IMR-90 (cell line): ENCODE measurements around the gene PKM. TPM values are rescaled to one million over a fixed set of nuclear protein-coding genes. Genes with fewer than 3 reads are reported as not detected.

Experiments used
- ATAC-seq: fragments of 200-7000 bp; cut with Tn5 transposase; 2 replicates; pipeline ENCODE4 v1.9.1; 2020; ENCODE audit warnings: low read depth, mild to moderate bottlenecking, moderate library complexity
- BruUV-seq: library from RNA; stranded (reverse); fragments of 400-500 nt; replicated peaks from 2 replicates; lab custom pipeline; 2021; lab: Mats Ljungman, UMichigan
- CTCF ChIA-PET: fragments of 300-600 bp; formaldehyde crosslinking; extraction: SDS; loops from one replicate; lab custom pipeline; 2021; ENCODE audit warnings: antibody characterized with exemption; lab: Yijun Ruan, JAX
- POLR2A ChIA-PET: fragments of 300-600 bp; sonication (Branson Sonifier 250); formaldehyde crosslinking; loops from one replicate; lab custom pipeline; 2022; ENCODE audit warnings: antibody characterized with exemption; ENCODE audit not compliant: unreplicated experiment; lab: Charles Lee
- DNase-seq: peaks from one replicate; pipeline ENCODE4 v3.0.0; 2013
- H2AFZ ChIP-seq: replicated peaks from 2 replicates; pipeline ENCODE3; 2013; ENCODE audit warnings: low read length, mild to moderate bottlenecking; ENCODE audit not compliant: poor library complexity
- H2AK5ac ChIP-seq: 2 replicates; pipeline ENCODE4 v1.6.1; 2013; ENCODE audit warnings: low read depth, low read length, inconsistent platforms
- H2AK9ac ChIP-seq: replicated peaks from 2 replicates; pipeline ENCODE3; 2013; ENCODE audit warnings: mild to moderate bottlenecking, low read depth, low read length, moderate library complexity; ENCODE audit not compliant: poor library complexity
- H2BK120ac ChIP-seq: 2 replicates; pipeline ENCODE4 v1.6.1; 2013; ENCODE audit warnings: low read depth, low read length, inconsistent platforms
- H2BK15ac ChIP-seq: 3 replicates; pipeline ENCODE4 v1.6.1; 2013; ENCODE audit warnings: low read depth, low read length, inconsistent platforms
- H2BK20ac ChIP-seq: 2 replicates; pipeline ENCODE4 v1.6.1; 2013; ENCODE audit warnings: low read depth, mild to moderate bottlenecking, inconsistent platforms, low read length, moderate library complexity
- H2BK5ac ChIP-seq: 2 replicates; pipeline ENCODE4 v1.6.1; 2013; ENCODE audit warnings: mild to moderate bottlenecking, low read depth, low read length, inconsistent platforms; ENCODE audit not compliant: poor library complexity, severe bottlenecking
- H3K14ac ChIP-seq: replicated peaks from 2 replicates; pipeline ENCODE4 v1.6.1; 2013; ENCODE audit warnings: low read depth, low read length, inconsistent platforms
- H3K18ac ChIP-seq: 2 replicates; pipeline ENCODE4 v1.6.1; 2013; ENCODE audit warnings: low read depth, low read length, control low read depth
- H3K23ac ChIP-seq: 2 replicates; pipeline ENCODE4 v1.6.1; 2013; ENCODE audit warnings: low read depth, low read length, inconsistent platforms
- H3K27ac ChIP-seq: 2 replicates; pipeline ENCODE4 v1.5.1; 2013; ENCODE audit warnings: mild to moderate bottlenecking, control low read depth, low read length; ENCODE audit not compliant: insufficient read depth
- H3K27me3 ChIP-seq: 2 replicates; pipeline ENCODE4 v1.6.1; 2013; ENCODE audit warnings: low read length; ENCODE audit not compliant: control insufficient read depth, insufficient read depth
- H3K36me3 ChIP-seq: 2 replicates; pipeline ENCODE4 v1.6.1; 2013; ENCODE audit warnings: low read length, mixed read lengths; ENCODE audit not compliant: control insufficient read depth, insufficient read depth
- H3K4ac ChIP-seq: 2 replicates; pipeline ENCODE4 v1.6.1; 2013; ENCODE audit warnings: low read depth, low read length, inconsistent platforms
- H3K4me1 ChIP-seq: 2 replicates; pipeline ENCODE4 v1.6.1; 2013; ENCODE audit warnings: low read length, mixed read lengths; ENCODE audit not compliant: control insufficient read depth, insufficient read depth
- H3K4me2 ChIP-seq: 2 replicates; pipeline ENCODE4 v1.6.1; 2013; ENCODE audit warnings: low read depth, mild to moderate bottlenecking, control low read depth, low read length, moderate library complexity
- H3K4me3 ChIP-seq: 2 replicates; pipeline ENCODE4 v1.5.1; 2013; ENCODE audit warnings: low read depth, mild to moderate bottlenecking, control low read depth, low read length, moderate library complexity; ENCODE audit not compliant: insufficient read depth
- H3K56ac ChIP-seq: 2 replicates; pipeline ENCODE4 v1.6.1; 2013; ENCODE audit warnings: low read length, inconsistent platforms; ENCODE audit not compliant: insufficient read depth; ENCODE audit errors: extremely low read depth
- H3K79me1 ChIP-seq, 2 experiments: 2 replicates each; pipeline ENCODE4 v1.6.1; 2013; ENCODE audit warnings: low read length in 2 of 2, inconsistent platforms in 1 of 2, low read depth in 1 of 2
- H3K9ac ChIP-seq: 2 replicates; pipeline ENCODE4 v1.6.1; 2013; ENCODE audit warnings: low read depth, low read length, control low read depth
- H3K9me1 ChIP-seq: 2 replicates; pipeline ENCODE4 v1.6.1; 2013; ENCODE audit warnings: low read length, inconsistent platforms; ENCODE audit not compliant: insufficient read depth
- H3K9me3 ChIP-seq: 2 replicates; pipeline ENCODE4 v1.6.1; 2013; ENCODE audit warnings: low read length; ENCODE audit not compliant: control insufficient read depth, insufficient read depth
- H4K20me1 ChIP-seq: 2 replicates; pipeline ENCODE4 v1.6.1; 2013; ENCODE audit warnings: low read length, inconsistent platforms; ENCODE audit not compliant: insufficient read depth
- H4K5ac ChIP-seq: 2 replicates; pipeline ENCODE4 v1.6.1; 2013; ENCODE audit warnings: mild to moderate bottlenecking, low read depth, low read length, control low read depth
- H4K8ac ChIP-seq, 2 experiments: 2 replicates each; pipeline ENCODE4 v1.6.1; 2013; ENCODE audit warnings: low read depth in 2 of 2, low read length in 2 of 2, control low read depth in 1 of 2, inconsistent platforms in 1 of 2
- H4K91ac ChIP-seq: 2 replicates; pipeline ENCODE4 v1.6.1; 2013; ENCODE audit warnings: low read depth, low read length, inconsistent platforms; ENCODE audit not compliant: insufficient read depth
- BHLHE40 ChIP-seq: fragments of 150-350 bp; IDR thresholded peaks from 2 replicates; pipeline ENCODE4 v1.6.1; 2016; ENCODE audit warnings: mild to moderate bottlenecking, low read depth, low read length
- CEBPB ChIP-seq: IDR thresholded peaks from 2 replicates; pipeline ENCODE4 v1.6.1; 2012; ENCODE audit warnings: low read depth, low read length, improper control_type of control experiment
- CHD1 ChIP-seq: IDR thresholded peaks from 2 replicates; pipeline ENCODE4 v1.6.1; 2012; ENCODE audit warnings: low read depth, low read length, improper control_type of control experiment
- FOS ChIP-seq: fragments of 150-350 bp; IDR thresholded peaks from 2 replicates; pipeline ENCODE4 v1.6.1; 2016; ENCODE audit warnings: low read depth, low read length
- MAZ ChIP-seq: IDR thresholded peaks from 2 replicates; pipeline ENCODE4 v1.6.1; 2012; ENCODE audit warnings: low read depth, mild to moderate bottlenecking, low read length, improper control_type of control experiment, moderate library complexity, borderline replicate concordance
- MXI1 ChIP-seq: IDR thresholded peaks from 2 replicates; pipeline ENCODE4 v1.6.1; 2012; ENCODE audit warnings: low read depth, mild to moderate bottlenecking, low read length, moderate library complexity, borderline replicate concordance
- NFE2L2 ChIP-seq: fragments of 150-350 bp; IDR thresholded peaks from 2 replicates; pipeline ENCODE4 v1.6.1; 2016; ENCODE audit warnings: low read depth, mild to moderate bottlenecking, low read length
- POLR2A ChIP-seq: IDR thresholded peaks from 2 replicates; pipeline ENCODE4 v1.6.1; 2012; ENCODE audit warnings: mild to moderate bottlenecking, low read depth, low read length
- RAD21 ChIP-seq: IDR thresholded peaks from 2 replicates; pipeline ENCODE4 v1.6.1; 2012; ENCODE audit warnings: low read length, improper control_type of control experiment
- RCOR1 ChIP-seq: IDR thresholded peaks from 2 replicates; pipeline ENCODE4 v1.6.1; 2012; ENCODE audit warnings: mild to moderate bottlenecking, low read length, improper control_type of control experiment; ENCODE audit not compliant: insufficient replicate concordance
- RFX5 ChIP-seq: IDR thresholded peaks from 2 replicates; pipeline ENCODE4 v1.8.0; 2012; ENCODE audit warnings: low read depth, mild to moderate bottlenecking, low read length, moderate library complexity
- SMC3 ChIP-seq: fragments of 150-350 bp; IDR thresholded peaks from 2 replicates; pipeline ENCODE4 v1.6.1; 2016; ENCODE audit warnings: low read depth, mild to moderate bottlenecking, antibody characterized with exemption, low read length, moderate library complexity
- USF2 ChIP-seq: fragments of 150-350 bp; IDR thresholded peaks from 2 replicates; pipeline ENCODE4 v1.6.1; 2017; ENCODE audit warnings: mild to moderate bottlenecking, antibody characterized with exemption, low read length, low read depth
- WGBS, 2 experiments: methylation state at CpG; one replicate each; pipeline versions ENCODE4 v1.1.5 to v1.1.7; 2013; ENCODE audit warnings: missing lambda C conversion rate in 2 of 2; ENCODE audit not compliant: insufficient read length in 1 of 2; ENCODE audit errors: extremely low coverage in 2 of 2; 5-methylcytosine and 5-hydroxymethylcytosine counted together
- dilution Hi-C: fragments of 300-500 bp; cut with HindIII; formaldehyde crosslinking; loops from one replicate; pipeline ENCODE4 v1.14.3; 2018; ENCODE audit warnings: low sequenced_read_pairs; ENCODE audit not compliant: unreplicated experiment
- in situ Hi-C: fragments of 300-500 bp; cut with MboI; formaldehyde crosslinking; loops from 3 replicates; pipeline ENCODE4 v1.14.3; 2019; ENCODE audit warnings: low sequenced_read_pairs, inconsistent platforms, mixed read lengths
- intact Hi-C: fragments of 100-400 bp; cut with micrococcal nuclease; formaldehyde crosslinking; loops from 2 replicates; pipeline ENCODE4 v1.10.0; 2022
- polyA plus RNA-seq, 3 experiments: library from polyadenylated mRNA; depleted of rRNA; stranded (reverse); fragments of >200 nt; gene quantifications; 2 replicates each; pipeline ENCODE4 v1.2.3, GENCODE V29; 2012; ENCODE audit warnings: low replicate concordance in 1 of 3
- total RNA-seq: library from RNA; depleted of rRNA; stranded (reverse); fragments of >200 nt; gene quantifications from 2 replicates; pipeline ENCODE4 v1.2.3, GENCODE V29; 2012
- TF ChIP-seq, protein P1 (sequence below): fragments of 150-350 bp; IDR thresholded peaks from 2 replicates; pipeline ENCODE4 v1.6.1; 2016; ENCODE audit warnings: low read depth, mild to moderate bottlenecking, low read length, moderate library complexity, borderline replicate concordance

The PKM gene
- total and polyA plus RNA-seq, 2 of the 4 experiments (the other 2 are of a cell fraction): 2,219 to 3,859 TPM

GRCh38 chr15:72272213-72272996 is 41.4 kb upstream of the PKM start, which contains the start of gene PARP6:
TSS of gene PARP6 (minus strand) at chr15:72272554. CDS start at chr15:72267477, 5,077 bp downstream.
- H3K4ac ChIP-seq: peak within 1 kb of the TSS; percentile 69
- H3K27ac ChIP-seq: peak within 1 kb of the TSS; percentile 45
- no peak within 1 kb of the TSS; the same call in 1 of the 2 replicates for H2AK5ac ChIP-seq
- peak within 1 kb of the TSS; percentile 8 for H3K18ac ChIP-seq
- H2BK20ac ChIP-seq: 0 out of 2 replicates have a peak within 1 kb of the TSS, but pooled peaks have one; percentile 1
- H3K36me3 ChIP-seq: peaks cover 1% of the 10 kb centered on the region
- H3K9me3 ChIP-seq: no peaks in the 10 kb centered on the region
- no peak within 1 kb of the TSS for H2BK15ac ChIP-seq
- peak within 1 kb of the TSS; percentile 51 for H2BK5ac ChIP-seq
- POLR2A ChIA-PET: no interaction called here
- peak within 1 kb of the TSS; percentile 80 for H3K4me3 ChIP-seq
- no peaks in the 10 kb centered on the region for H3K4me1 ChIP-seq
- no TSS peak for BruUV-seq
- CTCF ChIA-PET: no interaction called here
- peak within 1 kb of the TSS; percentile 51 for H3K56ac ChIP-seq
- H3K9me1 ChIP-seq: peaks cover 4% of the 10 kb centered on the region; the same call in 1 of the 2 replicates
- peak within 1 kb of the TSS; percentile 54 for H3K14ac ChIP-seq
- in situ Hi-C loops (no loop called here), dilution Hi-C loops (no loop called here), intact Hi-C loops (loop anchor here (5.0 kb wide), 1 partner anchor 75 kb away; the partner anchor contains the start of gene GRAMD2A)
- H4K8ac ChIP-seq: peak within 1 kb of the TSS; percentile 92 to 98
- DNase-seq (peak; percentile 97), ATAC-seq (peak; percentile 99)
- H4K20me1 ChIP-seq: no peaks in the 10 kb centered on the region; the same call in 1 of the 2 replicates
- H3K4me2 ChIP-seq: peak within 1 kb of the TSS; percentile 93
- WGBS, 2 experiments: 0% methylated on average over 37 of the region's 82 CpGs; no CpG with 5 or more reads in 1 of the 2 experiments
- H2AK9ac ChIP-seq: peak within 1 kb of the TSS; percentile 84
- H3K79me1 ChIP-seq: peaks cover 23 to 32% of the 10 kb centered on the region in 2 experiments
- H3K23ac ChIP-seq: peak within 1 kb of the TSS; percentile 52
- no peak within 1 kb of the TSS for H2BK120ac ChIP-seq
- peak within 1 kb of the TSS; percentile 78 for H3K9ac ChIP-seq
- peaks cover 1% of the 10 kb centered on the region; the same call in 1 of the 2 replicates for H3K27me3 ChIP-seq
- peak within 1 kb of the TSS; percentile 68 for H4K5ac ChIP-seq
- peak within 1 kb of the TSS; percentile 96 for H2AFZ ChIP-seq
- H4K91ac ChIP-seq: peak within 1 kb of the TSS; percentile 55
- TF ChIP-seq MAZ (peak; percentile 60; the same call in 1 of the 2 replicates), BHLHE40 (peak; percentile 82), POLR2A (peak; percentile 77), SMC3 (0 out of 2 replicates have a peak, but pooled peaks have one; percentile 16), FOS (0 out of 2 replicates have a peak, but pooled peaks have one; percentile 14), RCOR1 (no peak), USF2 (peak; percentile 98), RFX5 (no peak), MXI1 (peak; percentile 78; the same call in 1 of the 2 replicates), NFE2L2 (no peak), CHD1 (no peak), CEBPB (no peak), RAD21 (peak; percentile 1; the same call in 1 of the 2 replicates)
- TF ChIP-seq, protein P1, sequence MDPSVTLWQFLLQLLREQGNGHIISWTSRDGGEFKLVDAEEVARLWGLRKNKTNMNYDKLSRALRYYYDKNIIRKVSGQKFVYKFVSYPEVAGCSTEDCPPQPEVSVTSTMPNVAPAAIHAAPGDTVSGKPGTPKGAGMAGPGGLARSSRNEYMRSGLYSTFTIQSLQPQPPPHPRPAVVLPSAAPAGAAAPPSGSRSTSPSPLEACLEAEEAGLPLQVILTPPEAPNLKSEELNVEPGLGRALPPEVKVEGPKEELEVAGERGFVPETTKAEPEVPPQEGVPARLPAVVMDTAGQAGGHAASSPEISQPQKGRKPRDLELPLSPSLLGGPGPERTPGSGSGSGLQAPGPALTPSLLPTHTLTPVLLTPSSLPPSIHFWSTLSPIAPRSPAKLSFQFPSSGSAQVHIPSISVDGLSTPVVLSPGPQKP: no peak
